Activated CD8-positive, alpha-beta memory T cell treated with anti-CD3 and anti-CD28 coated beads for 36 hours (primary cell): ENCODE data around the gene TAPBPL. TPM values are rescaled to one million over a fixed set of nuclear protein-coding genes. Genes with fewer than 3 reads are reported as not detected.
"Not testable (repeated sequence)": the region's sequence is repeated elsewhere in the genome, so short reads cannot be mapped to it uniquely, and the experiment has no call there.

Experiments
- CTCF ChIA-PET: fragments of 350-600 bp; sonication (Branson Sonifier 250); formaldehyde crosslinking; loops from one replicate; lab custom pipeline; 2021; ENCODE audit warnings: antibody characterized with exemption; lab: Charles Lee
- POLR2A ChIA-PET: fragments of 350-600 bp; sonication (Branson Sonifier 250); formaldehyde crosslinking; loops from one replicate; lab custom pipeline; 2021; ENCODE audit warnings: antibody characterized with exemption; lab: Charles Lee
- total RNA-seq, 2 experiments: library from RNA; stranded (reverse); gene quantifications; one replicate each; pipeline ENCODE4 v1.2.3, GENCODE V29; 2021

TAPBPL gene
- total RNA-seq, 2 experiments from 2014 or later: 27.8 to 29.1 TPM

DNA sequence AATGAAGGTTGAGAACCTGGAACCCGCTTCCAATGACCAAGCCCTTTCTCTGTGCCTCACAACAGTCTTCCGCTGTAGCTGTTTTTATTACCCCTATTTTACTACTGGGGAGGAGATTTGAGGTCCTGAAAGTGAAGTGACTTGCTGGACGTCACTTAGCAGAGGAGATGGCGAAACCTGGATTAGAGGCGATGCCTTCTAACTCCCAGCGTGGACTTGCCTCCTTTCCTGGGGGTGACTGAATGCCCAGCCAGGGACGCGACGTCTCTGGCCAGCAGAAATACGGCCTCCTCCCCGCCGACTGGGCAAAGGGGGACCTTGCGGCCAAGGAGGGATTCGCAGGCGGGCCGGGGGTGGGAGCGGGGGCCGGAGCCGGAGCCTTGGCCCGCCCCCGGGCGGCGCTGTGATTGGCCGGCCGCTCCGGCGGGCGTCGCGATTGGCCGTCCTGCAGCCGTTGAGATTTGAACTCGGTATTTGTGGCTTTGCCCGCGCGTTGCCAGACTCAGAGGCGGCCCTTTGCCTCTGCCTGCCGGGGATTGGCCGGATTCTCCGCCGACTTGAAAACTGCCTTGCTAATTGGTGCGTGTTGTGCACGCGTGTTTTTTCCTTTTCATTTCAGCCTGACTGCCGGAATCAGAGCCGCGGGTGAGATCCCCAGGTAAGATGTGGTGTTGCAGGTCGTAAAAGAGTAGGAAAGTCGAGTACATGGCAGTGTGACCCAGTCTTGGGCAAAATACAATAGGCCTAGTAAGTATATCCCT is 41.8 kb downstream of the TAPBPL start, which contains the start of gene NCAPD2:
Gene NCAPD2, plus strand, starts transcription at position 606 of the 761 bp plus-strand sequence. CDS start 997 bp downstream, outside the sequence.
- ChIA-PET POLR2A (interaction anchor here (0.5 to 2.0 kb wide), 14 partner anchors 9 to 374 kb away, joined by 3 to 16 read pairs (median 4); partner anchors contain the start of genes GAPDH, TPI1 and VAMP1), CTCF (interaction anchor here (0.8 to 1.9 kb wide), 7 partner anchors 20 to 70 kb away, joined by 3 to 6 read pairs (median 5); no protein-coding TSS in a partner anchor)

DNA sequence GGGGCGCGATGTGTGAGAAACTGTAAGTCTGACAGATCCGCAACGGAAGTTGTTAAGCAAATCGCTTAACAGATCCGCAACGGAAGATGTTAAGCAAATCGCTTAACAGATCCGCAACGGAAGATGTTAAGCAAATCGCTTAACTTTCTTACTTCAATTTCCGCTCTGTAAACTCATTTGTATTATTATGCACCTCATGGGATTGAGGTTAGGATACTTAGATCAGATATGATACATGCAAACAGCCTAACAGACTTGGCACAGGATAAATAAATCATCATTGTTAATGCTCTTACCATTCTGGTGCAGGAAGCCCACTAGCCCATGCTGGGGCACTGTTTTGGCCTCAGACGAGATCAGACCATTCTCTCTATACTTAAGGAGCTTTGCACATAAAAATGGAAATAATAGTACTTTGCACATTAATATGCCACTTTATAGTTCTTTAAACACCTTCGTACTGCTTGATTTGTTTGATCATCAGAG is 42.5 kb downstream of the TAPBPL start:
- POLR2A ChIA-PET: interaction anchor here (1.0 kb wide), 1 partner anchor 38 kb away, joined by 7 read pairs; no protein-coding TSS in a partner anchor
- CTCF ChIA-PET: interaction anchor here (0.7 to 1.3 kb wide), 3 partner anchors 40 to 71 kb away, joined by 4 to 5 read pairs (median 5); partner anchors contain the start of gene GAPDH

DNA sequence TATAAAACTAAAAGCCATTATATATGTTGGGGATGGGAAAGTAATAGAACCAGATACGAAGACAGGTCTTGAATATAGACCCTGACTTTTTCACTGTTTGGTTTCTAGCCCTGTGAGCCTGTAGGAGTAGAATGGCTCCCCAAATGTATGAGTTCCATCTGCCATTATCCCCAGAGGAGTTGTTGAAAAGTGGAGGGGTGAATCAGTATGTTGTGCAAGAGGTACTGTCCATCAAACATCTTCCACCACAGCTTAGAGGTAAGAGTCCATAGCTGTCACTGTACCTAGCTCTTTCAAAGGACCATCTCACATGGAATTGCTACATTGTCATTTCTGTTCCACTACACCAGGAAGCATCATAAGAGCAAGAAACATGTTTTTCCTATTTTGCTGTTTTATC is 43.1 kb downstream of the TAPBPL start:
- CTCF ChIA-PET: interaction anchor here (0.7 to 1.3 kb wide), 4 partner anchors 30 to 72 kb away, joined by 3 to 5 read pairs (median 4); partner anchors contain the start of gene GAPDH
- POLR2A ChIA-PET: interaction anchor here (1.0 kb wide), 1 partner anchor 38 kb away, joined by 7 read pairs; no protein-coding TSS in a partner anchor

DNA sequence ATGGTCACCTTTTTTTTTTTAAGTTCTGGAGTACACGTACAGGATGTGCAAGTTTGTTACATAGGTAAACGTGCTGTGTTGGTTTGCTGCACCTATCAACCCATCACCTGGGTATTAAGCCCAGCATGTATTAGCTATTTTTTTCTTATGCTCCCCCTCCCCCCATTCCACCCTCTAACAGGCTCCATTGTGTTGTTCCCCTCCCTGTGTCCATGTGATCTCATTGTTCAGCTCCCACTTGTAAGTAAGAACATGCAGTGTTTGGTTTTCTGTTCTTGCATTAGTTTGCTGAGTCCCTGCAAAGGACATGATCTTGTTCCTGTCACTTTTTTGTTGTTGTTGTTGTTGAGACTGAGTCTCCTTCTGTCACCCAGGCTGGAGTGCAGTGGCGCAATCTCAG is 45.4 kb downstream of the TAPBPL start:
- CTCF ChIA-PET: interaction anchor here (1.2 to 1.4 kb wide), 2 partner anchors 14 to 38 kb away, joined by 3 read pairs; no protein-coding TSS in a partner anchor

DNA sequence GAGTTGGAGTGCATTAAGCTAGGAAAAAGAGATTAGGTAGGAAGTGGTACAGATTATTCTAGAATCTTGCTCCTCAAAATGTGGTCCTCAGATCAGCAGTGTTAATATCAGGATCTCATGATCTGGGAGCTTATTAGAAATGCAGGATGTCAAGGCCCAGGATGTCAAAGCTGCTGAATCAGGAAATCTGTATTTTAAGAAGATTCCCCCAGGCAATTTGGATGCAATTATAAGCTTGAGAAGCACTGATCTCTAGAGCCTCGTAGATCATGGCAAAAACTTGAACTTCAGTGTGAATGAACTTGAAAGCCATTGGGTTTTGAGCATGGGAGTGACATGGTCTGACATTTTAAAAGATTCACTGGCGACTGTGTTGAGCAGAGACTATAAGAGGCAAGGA is 48.6 kb downstream of the TAPBPL start:
- CTCF ChIA-PET: no interaction called here
- POLR2A ChIA-PET: no interaction called here

More for the DNA sequence above, 45.4 kb downstream of the TAPBPL start:
- POLR2A ChIA-PET: not testable (repeated sequence)

DNA sequence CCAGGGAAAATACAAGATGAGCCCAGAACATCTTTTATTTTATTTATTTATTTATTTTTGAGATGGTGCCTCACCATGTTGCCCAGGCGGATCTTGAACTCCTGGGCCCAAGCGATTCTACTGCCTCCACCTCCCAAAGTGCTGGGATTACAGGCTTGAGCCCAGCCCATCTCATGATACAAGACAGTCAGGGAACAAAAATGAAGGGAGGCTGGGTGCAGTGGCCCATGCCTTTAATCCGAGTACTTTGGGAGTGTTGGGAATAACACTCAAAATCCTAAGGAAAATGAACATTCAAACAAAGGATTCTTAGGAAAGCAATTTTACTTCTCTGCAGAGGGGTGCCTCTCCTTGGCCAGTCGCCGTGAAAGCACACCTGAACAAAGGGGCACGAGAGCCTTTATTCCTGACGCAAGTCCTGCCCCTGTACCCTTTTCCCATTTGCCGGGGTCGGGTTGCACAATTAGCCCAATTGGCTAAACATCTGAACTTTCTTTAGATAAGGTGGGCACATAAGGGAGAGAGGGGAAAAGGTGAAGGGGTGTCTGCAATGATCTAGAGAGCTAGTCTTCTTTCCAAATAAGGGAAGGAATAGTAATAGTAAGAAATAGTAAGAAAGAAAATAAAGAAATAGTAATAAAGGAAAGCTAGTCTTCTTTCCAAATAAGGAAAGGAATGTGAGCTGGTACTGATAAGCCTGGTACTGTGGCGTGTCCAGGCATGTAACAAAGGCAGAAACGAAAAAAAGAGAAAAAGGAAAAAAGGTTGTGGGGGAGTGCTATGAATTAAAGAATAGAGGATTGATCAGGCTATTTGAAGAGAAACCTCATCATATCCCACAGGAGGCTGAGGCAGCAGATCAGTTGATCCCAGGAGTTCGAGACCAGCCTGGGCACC is 55.5 kb downstream of the TAPBPL start:
- POLR2A ChIA-PET: interaction anchor here (1.2 kb wide), 1 partner anchor 32 kb away, joined by 3 read pairs; no protein-coding TSS in a partner anchor
- CTCF ChIA-PET: interaction anchor here (0.9 kb wide), 1 partner anchor 84 kb away, joined by 3 read pairs; no protein-coding TSS in a partner anchor

DNA sequence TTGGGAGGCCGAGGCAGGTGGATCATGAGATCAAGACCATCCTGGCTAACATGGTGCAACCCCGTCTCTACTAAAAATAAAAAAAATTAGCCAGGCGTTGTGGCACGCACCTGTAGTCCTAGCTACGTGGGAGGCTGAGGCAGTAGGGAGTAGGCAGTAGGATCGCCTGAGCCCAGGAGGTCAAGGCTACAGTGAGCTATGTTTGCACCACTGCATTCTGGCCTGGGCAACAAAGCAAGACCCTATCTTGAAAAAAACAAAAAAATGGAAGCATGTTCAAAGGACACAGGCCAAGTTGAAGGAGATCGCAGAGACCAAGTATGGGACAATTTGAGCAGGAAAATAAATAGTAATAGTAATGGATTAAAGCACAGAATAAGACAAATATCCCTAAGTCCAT is 56.2 kb downstream of the TAPBPL start:
- POLR2A ChIA-PET: interaction anchor here (1.2 kb wide), 1 partner anchor 31 kb away, joined by 3 read pairs; no protein-coding TSS in a partner anchor
- CTCF ChIA-PET: no interaction called here

Other genes starting within 250 kb of the TAPBPL start
- gene PLEKHG6, start 141.4 kb upstream of the TAPBPL start, total RNA-seq: not detected
- gene TNFRSF1A, start 110.0 kb upstream of the TAPBPL start, total RNA-seq: 10 to 100 TPM; 60.2 to 62.7 TPM
- gene SCNN1A, start 76.5 kb upstream of the TAPBPL start, total RNA-seq: 1 to 10 TPM; 1.4 to 1.5 TPM
- gene LTBR, start 67.9 kb upstream of the TAPBPL start, total RNA-seq: 1 to 10 TPM in 1 of 2 experiments, under 1 TPM in 1; 0.82 to 1.2 TPM
- gene CD27, start 7.1 kb upstream of the TAPBPL start, total RNA-seq: 100 to 1,000 TPM; 133 to 134 TPM
- gene VAMP1, start 18.6 kb downstream of the TAPBPL start, total RNA-seq: 10 to 100 TPM; 31.9 to 33.4 TPM
- 100 to 1,000 TPM; 313 to 315 TPM for gene MRPL51, start 41.2 kb downstream of the TAPBPL start, total RNA-seq
- gene NCAPD2, start 42.1 kb downstream of the TAPBPL start, total RNA-seq: 100 to 1,000 TPM; 120 to 121 TPM
- gene GAPDH, start 82.5 kb downstream of the TAPBPL start, total RNA-seq: 1,000 to 10,000 TPM; 8,536 to 8,736 TPM
- 10 to 100 TPM; 11.2 to 12.8 TPM for gene IFFO1, start 104.0 kb downstream of the TAPBPL start, total RNA-seq
- gene NOP2, start 116.2 kb downstream of the TAPBPL start, total RNA-seq: 100 to 1,000 TPM; 157 to 160 TPM
- gene CHD4, start 155.3 kb downstream of the TAPBPL start, total RNA-seq: 100 to 1,000 TPM; 276 to 283 TPM
- gene LPAR5, start 183.9 kb downstream of the TAPBPL start, total RNA-seq: 1 to 10 TPM; 8.3 to 9.0 TPM
- gene ACRBP, start 195.4 kb downstream of the TAPBPL start, total RNA-seq: under 1 TPM; 0.88 to 0.95 TPM
- 10 to 100 TPM; 10.8 to 13.3 TPM for gene ING4, start 211.1 kb downstream of the TAPBPL start, total RNA-seq
- 10 to 100 TPM; 59.3 to 59.8 TPM for gene ZNF384, start 237.3 kb downstream of the TAPBPL start, total RNA-seq
- gene PIANP, start 248.8 kb downstream of the TAPBPL start, total RNA-seq: under 1 TPM; 0.55 to 0.80 TPM